Epithelial cell of proximal tubule (primary cell): Measurements from ENCODE around the gene DNAH14. TPM values are rescaled to one million over a fixed set of nuclear protein-coding genes. Genes with fewer than 3 reads are reported as not detected.
"Not testable (repeated sequence)": the region's sequence is repeated elsewhere in the genome, so short reads cannot be mapped to it uniquely, and the experiment has no call there.

Experiments
- DNase-seq: peaks from one replicate; pipeline ENCODE4 v3.0.0-alpha.2; 2011; ENCODE audit warnings: low read depth
- H3K4me3 ChIP-seq: 2 replicates; pipeline ENCODE4 v1.5.1; 2011; ENCODE audit warnings: low read depth, mild to moderate bottlenecking, low read length
- CTCF ChIP-seq: conservative IDR thresholded peaks from 2 replicates; pipeline ENCODE4 v1.5.1; 2012; ENCODE audit warnings: low read depth, mild to moderate bottlenecking, low read length
- total RNA-seq: library from RNA; depleted of rRNA; stranded (reverse); fragments of >200 nt; gene quantifications from 2 replicates; pipeline ENCODE4 v1.2.3, GENCODE V29; 2015

DNAH14 gene
- total RNA-seq, 1 donor from 2014 or later, result 20.8 TPM

GRCh38 chr1:225155555-225155954 lies 226.1 kb downstream of the DNAH14 start:
- DNase-seq, result no peak
- TF ChIP-seq CTCF, result no peak
- H3K4me3 ChIP-seq, result no peak overlapping the region

GRCh38 chr1:225156254-225156653 lies 226.8 kb downstream of the DNAH14 start:
- DNase-seq, result no peak
- no peak for TF ChIP-seq CTCF

GRCh38 chr1:225158291-225158690 lies 228.8 kb downstream of the DNAH14 start:
- DNase-seq, result no peak
- H3K4me3 ChIP-seq, result no peak overlapping the region
- TF ChIP-seq CTCF, result no peak

More at GRCh38 chr1:225156254-225156653, 226.8 kb downstream of the DNAH14 start:
- no peak overlapping the region for H3K4me3 ChIP-seq

- no peak for TF ChIP-seq CTCF
- no peak for DNase-seq
- H3K4me3 ChIP-seq, result no peak overlapping the region
Observed at GRCh38 chr1:225159793-225160192, 230.3 kb downstream of the DNAH14 start.

- H3K4me3 ChIP-seq, DNase-seq: not testable (repeated sequence)
Observed at GRCh38 chr1:225177409-225177808, 247.9 kb downstream of the DNAH14 start.

- TF ChIP-seq CTCF, result no peak
- H3K4me3 ChIP-seq, result no peak overlapping the region
- no peak for DNase-seq
Observed at GRCh38 chr1:225179686-225180085, 250.2 kb downstream of the DNAH14 start.

GRCh38 chr1:225182716-225183115 lies 253.2 kb downstream of the DNAH14 start:
- no peak for DNase-seq
- TF ChIP-seq CTCF, result no peak
- no peak overlapping the region for H3K4me3 ChIP-seq
